GM19328 (cell line): ENCODE data around the gene RIIAD1.

Source experiments
- ATAC-seq: cut with Tn5 transposase; IDR thresholded peaks from one replicate; pipeline ENCODE4 v1.9.1; 2021; ENCODE audit warnings: mild to moderate bottlenecking, moderate library complexity; ENCODE audit not compliant: unreplicated experiment

Gene RIIAD1

DNA sequence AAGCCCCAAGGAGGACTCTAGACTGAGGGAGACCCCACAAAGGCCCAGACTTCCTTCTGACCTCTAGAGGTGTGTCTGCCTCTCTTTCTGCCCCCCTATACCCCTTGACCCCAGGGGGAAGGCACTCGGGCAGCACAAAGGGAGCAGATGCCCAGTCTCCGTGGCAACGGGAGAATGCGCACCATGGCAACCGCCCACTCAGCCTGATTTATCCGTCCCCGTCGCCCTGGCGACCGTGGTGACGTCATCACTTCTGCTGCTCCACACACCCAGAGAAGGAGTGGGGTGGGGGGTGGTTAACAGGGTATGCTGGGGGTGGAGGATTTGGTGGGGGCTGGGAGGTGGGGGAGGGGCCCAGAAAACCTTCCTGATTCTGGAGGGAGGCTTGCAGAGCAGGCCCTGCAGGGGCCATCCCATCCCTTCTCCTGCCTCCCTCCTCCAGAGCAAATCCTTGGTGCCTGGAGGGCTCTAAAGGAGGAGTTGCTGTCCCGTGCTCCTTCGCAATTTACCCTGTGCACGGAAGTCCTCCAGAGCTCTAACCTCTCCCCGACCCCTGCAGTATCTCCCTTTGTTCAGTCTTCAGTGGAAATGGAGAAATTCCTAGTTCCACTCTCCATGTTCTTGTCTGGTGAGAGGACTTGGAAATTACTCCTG lies 11.0 kb upstream of the RIIAD1 start:
- ATAC-seq = no peak

DNA sequence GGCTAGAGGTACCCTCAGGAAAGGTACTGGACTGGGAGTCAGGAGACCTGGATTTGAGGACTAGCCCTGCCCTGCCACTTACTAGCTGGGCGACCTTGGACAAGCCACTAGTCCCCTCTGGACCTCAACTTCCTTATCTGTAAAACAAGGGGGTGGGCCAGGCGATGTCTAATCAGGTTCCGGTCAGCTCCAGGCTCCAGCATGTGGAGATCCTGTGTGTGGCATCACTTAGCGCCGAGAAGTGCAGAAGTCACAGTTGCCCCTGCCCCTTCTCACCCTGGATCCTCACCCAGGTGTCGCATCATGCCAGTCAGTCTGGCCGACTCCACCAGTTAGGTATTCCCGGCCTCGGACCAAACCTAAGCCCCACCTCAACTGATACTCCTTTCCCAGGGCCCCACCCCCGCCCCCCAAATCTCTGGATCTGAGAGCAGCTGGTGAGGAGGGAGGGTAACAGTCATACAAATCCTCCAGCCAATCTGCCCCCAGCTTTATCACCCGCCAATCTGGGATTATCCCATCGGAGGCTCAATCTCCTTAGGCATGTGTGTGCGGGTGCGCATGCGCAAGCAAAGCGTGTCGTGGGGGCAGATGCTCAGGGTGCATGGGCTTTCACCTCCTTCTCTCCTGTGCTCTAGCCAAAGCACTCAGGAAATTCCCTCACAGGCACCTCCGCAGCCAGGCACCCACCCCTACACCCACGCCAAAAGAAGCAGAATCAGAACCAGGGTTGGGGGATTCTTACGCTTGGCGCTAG lies 10.1 kb upstream of the RIIAD1 start:
- no peak for ATAC-seq

DNA sequence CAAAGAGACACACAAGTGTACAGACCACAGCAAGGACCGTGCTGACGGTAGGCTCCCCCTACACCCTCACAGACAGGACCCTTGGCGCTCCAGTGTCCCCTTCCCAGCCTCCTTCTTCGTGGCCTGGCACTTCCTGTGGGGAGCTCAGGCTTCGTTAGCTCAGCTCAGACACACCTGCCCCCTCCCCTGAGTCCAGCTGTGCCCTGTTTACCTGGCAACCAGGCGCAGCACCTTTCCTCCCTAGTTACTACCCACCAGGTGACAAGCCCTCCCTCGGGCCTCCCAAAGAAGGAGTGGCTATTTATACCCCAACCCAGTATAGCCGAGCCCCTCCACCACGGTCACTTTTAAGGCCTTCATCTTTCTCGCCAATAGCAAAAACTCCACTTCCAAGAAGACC lies 9.4 kb upstream of the RIIAD1 start:
- ATAC-seq = no peak

DNA sequence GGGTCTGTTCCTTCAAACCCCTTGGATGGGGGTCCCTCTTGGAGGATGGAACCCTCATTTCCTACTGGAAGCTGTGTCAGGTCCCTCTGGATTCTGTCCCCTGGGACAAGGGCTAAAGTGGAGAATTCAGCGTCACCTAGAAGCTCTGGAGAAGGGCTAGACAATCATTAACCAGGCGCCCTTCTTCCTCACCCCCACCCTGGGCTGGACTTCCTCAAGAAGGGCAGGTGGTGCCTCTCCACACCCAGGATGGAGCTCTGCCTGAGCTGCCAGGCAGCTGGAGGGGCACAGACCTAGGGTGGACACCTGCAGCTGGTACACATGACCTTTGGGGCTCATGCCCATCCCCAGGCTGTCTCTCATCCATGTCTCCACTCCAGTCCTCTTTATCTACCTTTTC lies 8.3 kb upstream of the RIIAD1 start:
- ATAC-seq = no peak

DNA sequence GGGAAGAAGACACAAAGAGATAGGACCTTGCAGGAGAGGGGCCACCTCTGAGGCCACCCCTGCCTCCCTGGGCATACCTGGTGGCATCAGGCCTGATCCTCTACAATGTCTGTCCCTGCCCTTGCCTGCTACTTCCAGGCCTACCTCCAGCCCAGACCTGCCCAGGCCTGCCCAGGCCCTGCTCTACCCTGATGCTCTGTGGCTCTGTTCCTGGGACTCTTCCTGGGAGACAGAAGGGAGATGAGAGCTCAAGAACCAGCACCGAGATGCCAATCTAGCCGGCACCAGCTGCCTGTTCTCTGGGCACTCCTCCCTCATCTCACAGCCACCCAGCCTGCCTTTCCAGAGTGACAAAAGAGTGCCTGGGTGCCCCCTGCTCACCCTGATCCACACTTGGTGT lies 7.4 kb upstream of the RIIAD1 start:
- ATAC-seq = no peak

DNA sequence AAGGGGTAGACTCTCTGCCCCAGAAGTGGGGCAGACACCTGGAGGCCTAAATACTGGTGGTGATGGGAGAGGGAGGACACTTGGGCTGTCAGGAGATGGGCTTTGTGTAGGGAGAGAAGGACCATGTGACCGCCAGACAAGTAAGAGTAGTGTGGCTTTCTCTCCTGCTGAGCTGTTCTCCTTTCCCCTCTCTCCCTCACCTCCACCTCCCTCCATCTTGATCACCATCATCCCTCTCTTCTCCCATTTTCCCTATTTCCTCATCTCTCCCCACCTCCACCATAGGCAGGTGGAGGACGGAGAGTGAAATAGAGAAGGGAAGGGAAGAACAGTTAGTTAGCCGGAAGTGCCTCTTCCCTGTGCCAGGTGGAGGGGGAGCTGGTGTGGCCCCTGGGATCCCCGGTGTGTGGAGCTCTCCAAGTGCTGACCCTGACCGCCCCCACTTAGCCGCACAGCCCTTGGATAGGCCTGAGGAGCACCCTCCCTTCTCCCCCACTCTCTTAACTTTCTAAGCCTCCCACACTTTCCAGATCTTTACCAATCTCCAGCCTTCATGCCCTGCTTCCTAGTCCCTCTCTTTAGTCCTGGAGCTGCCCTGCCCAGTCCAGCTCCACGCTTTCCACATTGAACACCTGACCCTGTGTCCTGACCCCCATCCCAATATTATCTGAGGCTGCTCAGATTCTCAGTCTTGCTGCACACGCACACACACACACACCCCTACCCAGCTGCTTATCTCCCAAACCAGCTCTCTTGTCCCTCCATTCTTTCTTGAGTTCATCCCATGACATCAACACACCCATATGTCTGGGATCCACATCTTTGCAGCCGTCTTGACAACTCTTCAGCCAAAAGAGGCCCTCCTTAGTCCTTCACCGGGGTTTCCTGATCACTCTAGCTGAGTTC lies 6.2 kb upstream of the RIIAD1 start:
- ATAC-seq = no peak

DNA sequence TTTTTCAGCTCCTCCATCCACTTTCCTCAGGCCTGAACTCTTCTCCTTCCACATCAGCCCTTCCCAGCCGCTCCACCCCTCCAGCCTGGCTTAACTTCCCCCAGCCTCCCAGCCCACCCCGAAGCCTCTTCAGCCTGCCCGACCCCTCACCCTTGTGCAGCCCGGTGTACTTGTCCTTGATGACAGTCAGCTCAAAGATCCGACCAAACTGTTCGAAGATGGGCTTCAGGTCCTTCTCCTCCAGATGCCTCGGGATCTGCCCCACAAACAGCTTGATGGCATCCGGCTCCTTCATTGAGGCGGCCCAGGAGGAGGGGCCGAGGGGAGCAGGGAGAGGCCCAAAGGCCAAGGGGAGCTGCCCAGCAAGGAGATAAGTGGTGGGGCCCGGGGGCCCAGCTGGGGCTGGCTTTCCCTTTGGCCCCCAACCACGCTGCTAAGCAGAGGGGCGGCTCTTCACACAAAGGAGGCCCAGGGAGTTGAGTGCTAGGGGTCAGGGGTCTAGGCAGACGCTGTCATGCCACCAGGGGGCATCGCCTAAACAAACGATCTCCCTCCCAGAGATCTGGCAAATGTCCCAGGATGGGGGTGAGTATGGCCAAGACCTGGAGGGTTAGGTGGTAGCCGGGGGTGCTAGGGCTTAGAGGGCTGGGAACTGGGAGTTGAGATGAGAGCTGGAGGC lies 5.5 kb upstream of the RIIAD1 start:
- no peak for ATAC-seq

DNA sequence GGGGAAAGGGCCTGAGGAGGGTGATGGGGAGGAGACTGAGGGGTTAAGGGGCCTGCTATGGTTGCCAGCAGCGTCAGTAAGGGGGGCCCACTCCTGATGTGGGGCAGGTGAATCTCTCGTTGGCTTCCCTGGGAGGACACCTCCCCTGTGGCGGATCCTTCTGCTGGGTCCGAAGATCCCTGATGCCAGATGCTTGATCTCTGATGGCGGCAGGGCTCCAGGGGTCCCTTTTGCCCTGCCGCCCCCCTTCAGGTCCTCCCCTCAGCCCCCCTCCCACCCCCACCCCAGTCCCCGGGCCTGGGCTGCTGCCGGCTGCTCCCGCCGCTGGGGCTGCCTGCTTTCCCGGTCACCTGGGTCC lies 4.9 kb upstream of the RIIAD1 start:
- ATAC-seq = no peak

DNA sequence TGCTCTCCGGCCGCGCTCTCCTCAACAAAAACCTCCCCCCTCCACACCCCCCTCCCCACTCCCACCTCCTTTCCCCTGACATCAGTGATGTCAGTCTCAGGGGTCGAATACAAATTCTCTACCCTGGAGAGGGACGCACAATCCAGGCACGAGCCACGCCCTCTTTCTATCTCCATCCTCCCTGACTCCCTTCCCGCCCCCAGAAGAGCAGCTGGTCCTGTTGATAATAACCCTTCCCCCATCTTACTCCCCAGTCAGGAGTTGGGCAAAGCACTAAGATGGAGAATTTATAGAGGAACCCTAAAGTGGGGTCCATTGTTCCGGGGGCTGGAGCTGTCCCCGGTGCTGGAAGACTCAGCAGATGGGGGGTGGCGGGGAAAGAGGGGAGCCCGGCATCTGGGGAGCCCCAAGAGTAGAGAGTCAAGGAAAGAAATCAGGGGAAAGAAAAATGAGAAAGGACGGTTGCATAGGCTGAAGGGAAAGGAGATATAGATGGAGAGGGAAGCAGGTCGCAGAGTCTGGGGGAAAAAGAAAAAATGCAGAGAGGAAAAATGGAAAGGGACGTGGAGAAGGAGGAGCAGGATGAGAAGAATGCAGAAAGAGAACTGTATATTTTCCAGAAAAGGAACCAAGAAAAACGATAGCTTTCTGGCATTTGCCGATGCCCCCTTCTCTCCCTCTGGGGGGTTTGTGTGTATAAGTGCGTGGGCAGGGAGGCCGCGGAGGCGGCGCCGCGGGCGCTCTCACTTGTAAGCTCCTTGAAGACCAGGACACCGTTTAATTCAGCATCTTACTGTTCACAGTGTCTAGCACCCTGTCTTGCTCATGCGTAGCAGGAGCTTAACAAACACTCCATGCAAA lies 4.3 kb upstream of the RIIAD1 start, which contains the start of gene CELF3:
TSS of gene CELF3 (minus strand) at position 33 of the 861 bp plus-strand sequence. CDS start 783 bp downstream, outside the sequence.
- no peak for ATAC-seq

DNA sequence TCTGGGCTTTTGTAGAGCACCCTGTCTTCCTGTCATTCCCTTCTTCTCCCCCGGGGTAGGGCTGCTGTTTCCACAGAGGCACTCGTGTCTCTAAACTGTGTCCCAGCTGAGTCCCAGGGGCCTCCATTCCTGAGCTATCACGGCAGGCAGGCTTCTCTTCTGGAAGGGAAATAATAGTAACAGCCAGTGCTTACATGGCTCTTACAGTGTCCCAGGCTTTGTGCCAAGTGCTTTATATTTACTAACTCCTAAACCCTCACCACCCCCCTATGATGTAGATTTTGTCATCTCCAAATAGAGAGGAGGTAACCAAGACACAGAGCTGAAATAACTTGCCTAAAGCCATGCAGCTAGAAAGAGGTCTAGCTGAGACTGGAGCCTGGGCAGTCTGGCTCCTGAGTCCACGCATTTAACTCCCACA lies 3.3 kb upstream of the RIIAD1 start:
- ATAC-seq = no peak

DNA sequence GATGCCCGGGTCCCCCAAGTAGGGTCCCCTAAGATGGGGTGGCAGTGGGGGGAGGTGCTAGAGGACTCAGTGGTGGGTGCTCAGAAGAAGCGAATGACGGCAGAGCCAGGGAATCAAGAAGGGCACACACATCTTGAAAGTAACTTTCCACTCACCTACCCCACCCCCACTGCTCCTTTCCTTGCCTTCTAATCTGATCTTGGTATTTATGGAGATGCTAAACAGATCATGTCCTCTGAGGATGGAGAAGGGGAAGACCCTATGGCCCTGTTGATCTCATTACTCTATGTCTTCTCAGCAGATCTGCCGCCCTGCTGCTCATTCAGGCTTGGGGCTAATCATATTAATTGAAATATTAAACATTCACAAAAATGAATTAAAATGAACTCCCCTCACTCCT lies 2.7 kb upstream of the RIIAD1 start:
- ATAC-seq = no peak

DNA sequence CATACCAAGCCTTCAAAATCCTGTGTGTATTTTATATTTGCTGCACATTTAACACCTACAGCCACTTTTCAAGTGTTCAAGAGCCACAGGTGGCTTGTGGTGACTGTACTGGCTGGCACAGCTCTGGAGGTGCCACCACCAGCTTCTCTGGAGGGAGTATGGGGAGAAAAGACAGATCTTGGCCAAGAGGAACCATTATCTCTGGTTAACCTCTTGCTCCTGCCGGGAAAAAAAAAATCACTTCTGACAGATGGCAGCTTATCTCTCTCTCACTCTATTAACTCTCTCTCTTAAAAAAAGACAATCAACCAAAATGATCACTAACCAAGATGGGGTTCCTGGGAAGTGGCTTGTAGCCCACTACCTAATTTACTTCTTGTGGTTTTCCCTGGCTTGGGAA lies 1.2 kb upstream of the RIIAD1 start:
- ATAC-seq = no peak

DNA sequence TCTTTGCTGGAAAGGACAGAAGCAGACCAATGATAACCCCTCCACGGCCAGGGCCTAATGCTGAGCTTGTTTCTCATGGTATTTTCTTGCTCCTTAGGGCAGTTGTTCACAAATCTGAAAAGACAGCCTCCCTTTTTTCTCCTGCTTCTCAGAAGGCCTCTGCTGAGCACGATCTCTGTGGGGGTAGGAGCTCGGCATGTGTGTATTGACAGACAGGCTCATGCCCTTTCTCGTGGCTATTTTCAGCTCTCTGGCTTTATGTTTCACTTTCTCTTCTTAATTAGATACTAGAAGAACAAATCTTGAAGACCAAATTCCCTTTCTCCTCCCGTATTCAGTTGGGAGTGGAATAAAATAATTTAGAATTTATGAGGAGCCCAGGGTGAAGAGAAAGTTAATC lies 768 bp upstream of the RIIAD1 start:
- no peak for ATAC-seq

DNA sequence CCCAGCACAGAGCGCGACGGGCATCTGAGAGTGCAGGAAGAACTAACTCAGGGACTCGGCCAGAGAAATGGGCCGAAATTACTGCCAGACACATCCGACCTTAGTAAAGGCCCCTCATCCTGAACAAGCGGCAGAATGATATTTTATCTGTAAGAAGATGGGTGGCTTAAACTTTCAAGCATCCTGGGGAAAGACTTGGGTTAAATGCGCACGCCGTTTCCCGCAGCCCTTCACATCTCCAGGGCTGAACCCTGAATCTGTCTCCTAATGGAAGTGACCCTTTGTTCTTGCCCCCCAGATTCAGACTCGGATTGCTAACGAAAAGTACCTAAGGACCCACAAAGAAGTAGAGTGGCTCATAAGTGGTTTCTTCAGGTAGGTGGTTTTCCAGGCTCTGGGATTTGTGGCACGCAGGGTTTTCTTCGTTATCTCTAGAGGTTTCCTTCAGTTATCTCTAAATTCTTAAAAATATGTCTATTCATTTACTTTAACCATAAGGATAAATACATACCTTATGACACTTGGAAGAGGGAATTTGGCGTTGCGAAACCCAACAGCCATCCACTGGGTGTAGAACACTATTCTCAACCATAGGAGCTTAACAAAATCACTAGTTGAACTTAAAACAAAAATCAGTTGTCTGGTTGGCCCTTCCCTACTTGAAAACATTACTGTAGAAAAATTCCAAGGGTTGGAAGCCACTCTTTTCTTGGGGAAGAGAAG lies 627 bp downstream of the RIIAD1 start:
- ATAC-seq = no peak

DNA sequence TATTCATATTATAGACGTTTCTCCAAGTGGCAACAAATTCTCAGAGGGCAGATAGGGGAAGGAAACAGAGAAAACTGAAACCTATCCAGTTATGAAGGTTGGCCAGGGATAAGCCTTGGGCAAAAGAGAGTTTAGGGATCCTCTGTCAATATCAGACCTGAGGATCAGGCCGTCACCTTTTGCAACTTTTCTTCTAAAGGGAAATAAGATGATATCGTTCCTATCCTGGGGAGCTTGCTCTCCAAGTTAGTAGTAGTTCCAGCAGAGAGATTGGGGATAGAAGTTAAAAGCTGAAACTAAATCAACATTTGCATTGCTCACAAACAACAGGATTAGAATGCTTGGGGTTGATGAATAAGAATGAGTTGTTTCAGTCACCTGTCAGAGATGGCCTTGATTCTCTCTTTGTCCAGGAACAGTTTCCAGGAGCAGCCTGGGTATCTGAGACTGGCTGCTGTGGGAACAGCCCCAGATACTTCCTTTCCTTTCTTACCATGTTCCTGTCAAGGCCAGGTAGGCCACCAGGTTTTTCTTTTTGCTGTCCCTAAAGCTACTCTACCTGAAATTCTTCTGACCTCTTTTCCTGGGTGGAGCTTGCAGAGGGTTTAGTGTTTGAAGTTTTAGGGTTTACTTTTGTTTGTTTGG lies 2.5 kb downstream of the RIIAD1 start:
- ATAC-seq = no peak

DNA sequence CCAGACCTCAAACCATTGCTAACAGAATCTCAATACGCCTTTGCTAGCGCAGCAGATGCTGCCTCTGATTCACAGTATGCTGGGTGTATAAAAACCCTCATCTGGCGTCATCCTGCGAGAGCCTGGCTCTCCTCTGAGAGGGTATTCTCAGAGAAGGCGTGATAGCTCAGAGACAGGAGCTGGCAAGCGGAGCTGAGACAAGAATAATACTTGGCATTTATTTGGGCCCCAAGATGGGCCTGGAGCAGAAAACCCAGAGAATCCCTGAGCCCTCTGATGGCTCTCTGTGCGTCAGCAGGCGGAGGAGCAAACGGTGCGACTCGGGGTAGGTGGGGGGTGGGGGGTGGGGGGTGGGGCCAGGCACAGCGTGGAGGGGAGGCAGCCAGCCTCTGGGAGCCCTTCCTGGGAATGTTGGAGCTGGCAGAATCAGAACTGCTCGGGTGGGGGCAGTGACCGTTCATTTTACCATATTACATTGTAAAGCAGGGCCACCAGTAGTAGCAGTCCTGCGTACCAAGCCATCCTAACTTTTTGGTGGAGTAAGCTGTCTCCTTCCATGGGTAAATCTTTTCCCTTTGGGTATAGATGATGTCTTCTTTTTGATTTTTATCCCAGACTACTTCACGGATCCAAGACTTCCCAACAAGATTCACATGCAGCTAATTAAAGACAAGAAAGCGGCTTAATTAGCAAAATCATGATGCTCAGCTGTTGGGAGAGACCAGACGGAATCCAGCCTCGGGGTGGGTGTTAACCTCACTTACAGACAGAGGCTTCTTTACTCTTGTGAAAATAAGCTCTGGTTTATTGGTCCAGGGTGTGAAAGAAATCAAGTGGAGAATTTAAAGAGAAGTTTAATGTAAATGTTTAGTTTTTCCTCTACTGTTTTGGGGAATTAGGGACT lies 7.1 kb downstream of the RIIAD1 start:
- ATAC-seq = no peak

DNA sequence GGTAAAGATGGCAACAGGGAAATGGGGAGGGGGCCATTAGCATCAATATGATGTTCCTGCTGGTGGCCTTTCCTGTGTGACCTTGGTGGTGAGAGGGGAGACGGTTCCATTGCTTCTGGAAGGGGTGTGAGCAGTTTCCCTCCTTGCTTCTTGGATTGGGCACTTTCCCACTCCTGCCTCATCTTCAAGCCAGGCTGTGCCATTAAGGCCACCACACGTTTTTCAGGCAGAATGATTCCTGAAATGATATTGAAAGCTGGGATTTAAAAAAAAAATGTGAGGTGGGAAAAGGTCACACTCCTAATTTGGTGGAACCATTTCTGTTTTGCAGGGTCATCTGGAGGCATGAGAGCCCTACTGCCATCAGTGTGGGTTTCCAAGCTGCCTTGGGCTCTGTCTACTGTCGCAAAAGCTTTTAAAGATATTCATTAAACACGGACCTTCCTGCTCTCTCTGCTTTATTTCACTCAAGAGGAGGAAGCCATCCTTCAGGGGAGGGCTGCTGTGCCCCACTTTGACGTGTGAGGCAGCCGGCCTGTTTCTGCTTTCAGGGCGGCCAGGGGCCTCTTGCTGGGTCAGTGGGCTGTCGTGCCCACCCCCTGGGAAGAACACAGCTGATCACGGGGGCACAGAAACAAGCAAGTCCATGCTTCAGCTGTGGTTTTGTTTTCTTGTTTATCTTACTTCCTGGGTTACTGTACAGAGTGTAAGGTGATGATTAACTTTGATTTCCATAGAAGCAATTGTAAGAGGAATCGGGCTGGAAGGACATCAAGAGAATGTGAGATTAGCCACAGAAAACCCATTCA lies 8.0 kb downstream of the RIIAD1 start:
- no peak for ATAC-seq
